Common myeloid progenitor, CD34-positive (primary cell): ENCODE data around the gene TFAP2A.

Experiments used
- CTCF ChIA-PET: fragments of 350-600 bp; sonication (Branson Sonifier 250); formaldehyde crosslinking; loops from one replicate; lab custom pipeline; 2021; ENCODE audit warnings: antibody characterized with exemption; lab: Charles Lee
- POLR2A ChIA-PET: fragments of 350-600 bp; sonication (Branson Sonifier 250); formaldehyde crosslinking; loops from one replicate; lab custom pipeline; 2021; ENCODE audit warnings: antibody characterized with exemption; lab: Charles Lee
- DNase-seq, 3 donors: peaks; one replicate each; pipeline versions ENCODE4 v3.0.0 to v3.0.0-alpha.2; 2013
- H3K27ac ChIP-seq, 2 experiments: 1 replicate in 1 of 2; 2 replicates in 1 of 2; pipeline ENCODE4 v1.7.0; 2013; ENCODE audit warnings: inconsistent platforms in 2 of 2, low read length in 2 of 2, mild to moderate bottlenecking in 2 of 2, low read depth in 1 of 2, moderate library complexity in 1 of 2; ENCODE audit not compliant: severe bottlenecking in 2 of 2, insufficient read depth in 1 of 2, poor library complexity in 1 of 2
- H3K27me3 ChIP-seq, 5 experiments: replicated peaks in 2 of 5; 1 replicate in 3 of 5; 2 replicates in 2 of 5; pipeline versions ENCODE4 v1.6.1 to v1.7.0; 2013; ENCODE audit warnings: low read length in 4 of 5, mild to moderate bottlenecking in 2 of 5, moderate library complexity in 2 of 5, inconsistent platforms in 1 of 5; ENCODE audit not compliant: insufficient read depth in 5 of 5, control insufficient read depth in 4 of 5
- H3K36me3 ChIP-seq, 4 experiments: 1 replicate in 2 of 4; 2 replicates in 2 of 4; pipeline versions ENCODE4 v1.6.1 to v1.7.0; 2013; ENCODE audit warnings: low read length in 3 of 4, control low read depth in 1 of 4, mild to moderate bottlenecking in 1 of 4; ENCODE audit not compliant: control insufficient read depth in 4 of 4, insufficient read depth in 4 of 4
- H3K4me1 ChIP-seq, 4 experiments: 1 replicate in 3 of 4; 2 replicates in 1 of 4; pipeline versions ENCODE4 v1.6.1 to v1.7.1; 2013; ENCODE audit warnings: low read length in 3 of 4, mild to moderate bottlenecking in 3 of 4, control low read depth in 1 of 4, inconsistent platforms in 1 of 4, moderate library complexity in 1 of 4; ENCODE audit not compliant: control insufficient read depth in 4 of 4, insufficient read depth in 4 of 4; ENCODE audit errors: control extremely low read depth in 1 of 4
- H3K4me3 ChIP-seq, 7 experiments: 1 replicate in 4 of 7; 2 replicates in 3 of 7; pipeline versions ENCODE4 v1.5.1 to v1.7.0; 2013; ENCODE audit warnings: mild to moderate bottlenecking in 7 of 7, low read length in 6 of 7, moderate library complexity in 6 of 7, inconsistent platforms in 2 of 7, low read depth in 2 of 7, control low read depth in 1 of 7; ENCODE audit not compliant: insufficient read depth in 4 of 7, control insufficient read depth in 1 of 7; ENCODE audit errors: extremely low read depth in 1 of 7
- H3K9me3 ChIP-seq, 5 experiments: 1 replicate in 4 of 5; 2 replicates in 1 of 5; pipeline versions ENCODE4 v1.6.1 to v1.7.1; 2013; ENCODE audit warnings: low read length in 4 of 5, mild to moderate bottlenecking in 2 of 5, inconsistent platforms in 1 of 5, low read depth in 1 of 5, moderate library complexity in 1 of 5; ENCODE audit not compliant: control insufficient read depth in 4 of 5, insufficient read depth in 2 of 5; ENCODE audit errors: control extremely low read depth in 1 of 5
- WGBS: methylation state at CpG from one replicate; pipeline ENCODE4 v1.1.5; 2013; ENCODE audit not compliant: insufficient coverage; 5-methylcytosine and 5-hydroxymethylcytosine counted together

Gene TFAP2A

GRCh38 chr6:10375391-10375969, 39.4 kb downstream of the TFAP2A start:
- H3K27me3 ChIP-seq, result peaks cover 4 to 62% (median 15%) of the 10 kb centered on the region in 5 experiments
- no peak overlapping the region for H3K27ac ChIP-seq
- H3K9me3 ChIP-seq, result no peaks in the 10 kb centered on the region
- peaks cover 0 to under 1% (median under 1%) of the 10 kb centered on the region in 4 experiments for H3K4me1 ChIP-seq
- CTCF ChIA-PET, result no interaction called here
- POLR2A ChIA-PET, result no interaction called here
- WGBS, result 96% methylated on average over 3 of the region's 4 CpGs
- no peak for DNase-seq
- H3K4me3 ChIP-seq, result no peak overlapping the region
- no peaks in the 10 kb centered on the region for H3K36me3 ChIP-seq

DNA sequence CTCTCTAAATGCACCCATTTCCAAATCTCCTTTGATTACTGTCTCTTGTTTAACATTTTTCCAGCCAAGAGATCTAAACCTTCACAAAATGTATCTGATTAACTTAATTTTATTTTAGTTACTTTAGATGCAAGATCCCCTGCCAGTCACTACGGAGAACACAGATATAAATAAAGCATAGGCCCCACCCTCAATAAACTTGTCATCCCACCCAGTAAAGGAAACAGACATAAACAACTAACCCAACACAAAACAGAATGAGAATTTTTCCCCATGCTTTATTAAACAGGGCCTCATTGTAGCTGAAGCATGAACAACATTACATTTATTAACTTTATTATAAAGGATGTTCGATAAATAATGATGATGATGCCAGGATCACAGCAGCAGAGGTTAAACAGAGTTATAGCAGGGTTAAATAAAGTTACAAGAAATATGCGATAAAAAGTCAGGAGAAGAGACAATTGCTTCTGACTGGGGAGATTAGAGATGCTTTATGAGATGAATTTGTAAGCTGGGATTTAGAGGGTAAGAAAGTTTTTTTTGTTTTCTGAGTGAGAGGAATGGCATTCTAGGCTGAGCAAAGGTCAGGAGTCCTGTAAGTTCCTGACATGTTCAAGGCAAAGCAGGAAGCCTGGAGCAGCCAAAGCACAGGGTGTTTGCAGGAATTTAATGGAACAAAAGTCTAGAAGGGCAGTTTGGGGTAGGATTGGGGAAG, 41.1 kb downstream of the TFAP2A start:
- H3K4me1 ChIP-seq, result no peaks in the 10 kb centered on the region
- peaks cover 4 to 55% (median 15%) of the 10 kb centered on the region in 5 experiments for H3K27me3 ChIP-seq
- 91% methylated on average over 1 of the region's 3 CpGs for WGBS
- no peak overlapping the region for H3K27ac ChIP-seq
- no peaks in the 10 kb centered on the region for H3K9me3 ChIP-seq
- DNase-seq, result no peak
- ChIA-PET POLR2A (no interaction called here), CTCF (no interaction called here)
- H3K36me3 ChIP-seq, result no peaks in the 10 kb centered on the region
- no peak overlapping the region for H3K4me3 ChIP-seq

DNA sequence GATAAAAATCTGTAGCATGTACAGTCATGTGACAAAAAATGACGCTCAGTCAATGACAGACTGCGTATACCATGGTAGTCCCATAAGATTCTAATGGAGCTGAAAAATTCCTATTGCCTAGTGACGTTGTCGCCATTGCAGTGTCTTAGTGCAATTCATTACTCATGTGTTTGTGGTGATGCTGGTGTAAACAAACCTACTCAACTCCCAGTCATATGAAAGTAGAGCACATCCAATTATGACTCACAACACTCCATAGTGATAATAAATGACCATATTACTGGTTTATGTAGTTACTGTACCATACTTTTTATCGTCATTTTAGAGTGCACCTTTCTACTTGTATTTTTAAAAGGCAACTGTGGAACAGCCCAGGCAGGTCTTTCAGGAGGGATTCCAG, 45.0 kb downstream of the TFAP2A start:
- WGBS, result 85% methylated on average over 2 of the region's 5 CpGs
- H3K27me3 ChIP-seq, result peaks cover 0 to 29% (median 9%) of the 10 kb centered on the region in 5 experiments
- no peaks in the 10 kb centered on the region for H3K36me3 ChIP-seq
- peaks cover 0 to 2% (median 0%) of the 10 kb centered on the region in 5 experiments for H3K9me3 ChIP-seq
- no peak overlapping the region for H3K4me3 ChIP-seq
- no peak for DNase-seq
- ChIA-PET POLR2A (no interaction called here), CTCF (interaction anchor here (1.2 kb wide), 1 partner anchor 11 kb away, joined by 3 read pairs; no protein-coding TSS in a partner anchor)
- H3K27ac ChIP-seq, result no peak overlapping the region
- no peaks in the 10 kb centered on the region for H3K4me1 ChIP-seq

DNA sequence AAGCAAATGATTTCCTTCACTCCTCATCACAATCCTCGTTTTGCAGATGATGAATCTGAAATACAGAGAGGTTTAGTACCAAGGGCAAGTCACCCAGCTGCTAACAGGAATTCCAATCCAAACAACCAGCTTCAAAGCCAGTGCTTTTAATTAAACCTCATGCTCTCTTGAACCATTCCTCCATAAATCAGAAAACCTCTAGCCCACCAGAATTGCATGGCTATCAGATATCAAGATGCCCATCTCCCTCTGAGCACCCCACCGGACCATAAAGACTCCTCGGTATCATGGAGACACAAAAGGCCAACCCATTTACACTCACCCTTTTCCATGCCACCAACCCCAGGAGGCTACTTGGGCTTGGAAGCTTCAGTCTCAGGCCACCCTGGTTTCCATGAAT, 46.0 kb downstream of the TFAP2A start:
- no peak for DNase-seq
- Histone ChIP-seq H3K4me3 (no peak overlapping the region), H3K36me3 (no peaks in the 10 kb centered on the region), H3K27me3 (peaks cover 0 to 22% (median 6%) of the 10 kb centered on the region in 5 experiments), H3K4me1 (no peaks in the 10 kb centered on the region), H3K27ac (no peak overlapping the region), H3K9me3 (peaks cover 0 to 5% (median under 1%) of the 10 kb centered on the region in 5 experiments)
- CTCF ChIA-PET, result no interaction called here
- POLR2A ChIA-PET, result no interaction called here
- WGBS, result 70% methylated on average over 3 of the region's 3 CpGs

DNA sequence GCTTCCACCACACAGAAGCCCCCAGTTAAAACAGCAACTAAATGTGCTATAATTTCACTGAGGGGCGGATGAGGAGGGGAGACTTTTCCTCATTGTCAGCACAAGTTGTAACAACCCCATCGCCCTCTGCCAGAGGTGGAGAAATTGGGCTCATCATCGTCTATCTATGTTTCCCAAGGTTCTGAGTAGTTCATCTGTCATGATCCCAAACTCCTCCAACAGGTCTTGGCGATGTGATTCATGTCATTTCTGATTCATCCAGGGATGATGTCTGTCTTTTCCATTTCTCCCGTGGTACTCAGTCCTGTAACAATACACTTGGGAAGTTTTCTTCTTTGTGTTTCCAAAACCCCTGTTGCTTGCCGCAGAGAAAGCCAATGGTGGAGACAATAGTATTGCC, 51.0 kb downstream of the TFAP2A start:
- CTCF ChIA-PET, result no interaction called here
- POLR2A ChIA-PET, result no interaction called here
- Histone ChIP-seq H3K27ac (no peak overlapping the region), H3K9me3 (peaks cover 0 to 5% (median 3%) of the 10 kb centered on the region in 5 experiments), H3K36me3 (no peaks in the 10 kb centered on the region), H3K4me3 (no peak overlapping the region), H3K4me1 (no peaks in the 10 kb centered on the region), H3K27me3 (peaks cover 0 to 14% (median 2%) of the 10 kb centered on the region in 5 experiments)
- no peak for DNase-seq
- 100% methylated on average over 5 of the region's 6 CpGs for WGBS

DNA sequence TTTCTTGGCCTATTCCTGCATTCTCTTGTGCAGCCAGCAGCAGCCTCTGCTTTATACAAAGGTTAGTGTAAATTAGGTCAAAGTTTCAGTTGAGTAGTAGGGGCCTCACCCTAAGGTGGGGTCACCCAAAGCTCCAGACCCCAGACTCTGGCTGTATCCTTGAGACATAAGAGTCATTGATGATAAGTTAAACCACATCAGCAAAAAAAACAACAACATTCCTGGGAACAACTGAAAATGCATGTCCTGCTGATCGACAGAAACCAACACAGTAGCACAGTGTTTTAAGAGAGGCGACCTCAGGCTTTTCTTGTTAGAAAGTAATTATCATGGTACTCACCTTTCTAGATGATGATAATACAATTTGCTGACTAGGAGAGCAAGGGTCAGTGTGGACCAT, 52.6 kb downstream of the TFAP2A start:
- no peak overlapping the region for H3K27ac ChIP-seq
- no peaks in the 10 kb centered on the region for H3K36me3 ChIP-seq
- DNase-seq, result no peak
- no peaks in the 10 kb centered on the region for H3K4me1 ChIP-seq
- no CpG with 5 or more reads among the region's 2 CpGs for WGBS
- POLR2A ChIA-PET, result no interaction called here
- peaks cover 0 to 5% (median 3%) of the 10 kb centered on the region in 5 experiments for H3K9me3 ChIP-seq
- H3K4me3 ChIP-seq, result no peak overlapping the region
- peaks cover 0 to 12% (median 2%) of the 10 kb centered on the region in 5 experiments for H3K27me3 ChIP-seq
- CTCF ChIA-PET, result no interaction called here

- Histone ChIP-seq H3K4me1 (no peaks in the 10 kb centered on the region), H3K36me3 (no peaks in the 10 kb centered on the region), H3K27ac (no peak overlapping the region), H3K27me3 (peaks cover 0 to 8% (median 2%) of the 10 kb centered on the region in 5 experiments), H3K4me3 (no peak overlapping the region), H3K9me3 (peaks cover 0 to 5% (median 3%) of the 10 kb centered on the region in 5 experiments)
- no CpG with 5 or more reads among the region's 4 CpGs for WGBS
- ChIA-PET CTCF (no interaction called here), POLR2A (no interaction called here)
- no peak for DNase-seq
Observed at GRCh38 chr6:10361428-10361827, 53.4 kb downstream of the TFAP2A start.
